ENCODE data around the gene GALNT2.

GRCh38 chr1:230263568-230264195, 196.6 kb downstream of the GALNT2 start:
- TF ChIP-seq, protein P1, sequence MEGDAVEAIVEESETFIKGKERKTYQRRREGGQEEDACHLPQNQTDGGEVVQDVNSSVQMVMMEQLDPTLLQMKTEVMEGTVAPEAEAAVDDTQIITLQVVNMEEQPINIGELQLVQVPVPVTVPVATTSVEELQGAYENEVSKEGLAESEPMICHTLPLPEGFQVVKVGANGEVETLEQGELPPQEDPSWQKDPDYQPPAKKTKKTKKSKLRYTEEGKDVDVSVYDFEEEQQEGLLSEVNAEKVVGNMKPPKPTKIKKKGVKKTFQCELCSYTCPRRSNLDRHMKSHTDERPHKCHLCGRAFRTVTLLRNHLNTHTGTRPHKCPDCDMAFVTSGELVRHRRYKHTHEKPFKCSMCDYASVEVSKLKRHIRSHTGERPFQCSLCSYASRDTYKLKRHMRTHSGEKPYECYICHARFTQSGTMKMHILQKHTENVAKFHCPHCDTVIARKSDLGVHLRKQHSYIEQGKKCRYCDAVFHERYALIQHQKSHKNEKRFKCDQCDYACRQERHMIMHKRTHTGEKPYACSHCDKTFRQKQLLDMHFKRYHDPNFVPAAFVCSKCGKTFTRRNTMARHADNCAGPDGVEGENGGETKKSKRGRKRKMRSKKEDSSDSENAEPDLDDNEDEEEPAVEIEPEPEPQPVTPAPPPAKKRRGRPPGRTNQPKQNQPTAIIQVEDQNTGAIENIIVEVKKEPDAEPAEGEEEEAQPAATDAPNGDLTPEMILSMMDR (IDR thresholded peaks at IDR 0.05): no peak
- TF ChIP-seq EZH2 (IDR thresholded peaks at IDR 0.05; ENCODE audit: borderline replicate concordance, insufficient read depth, low read depth, low read length, poor library complexity, severe bottlenecking): no peak
